CD8-positive, alpha-beta memory T cell (primary cell): ENCODE results near the gene CPLX1. TPM values are rescaled to one million over a fixed set of nuclear protein-coding genes. Genes with fewer than 3 reads are reported as not detected.

Experiments used
- CTCF ChIA-PET: fragments of 350-600 bp; sonication (Branson Sonifier 250); formaldehyde crosslinking; loops from one replicate; lab custom pipeline; 2021; ENCODE audit warnings: antibody characterized with exemption; lab: Charles Lee
- POLR2A ChIA-PET: fragments of 350-600 bp; sonication (Branson Sonifier 250); formaldehyde crosslinking; loops from one replicate; lab custom pipeline; 2021; ENCODE audit warnings: antibody characterized with exemption; lab: Charles Lee
- DNase-seq, 5 donors: peaks; one replicate each; pipeline versions ENCODE4 v3.0.0 to v3.0.0-alpha.2; 2020 to 2022; ENCODE audit warnings: mixed read lengths in 1 of 5
- H3K27ac ChIP-seq: one replicate; pipeline ENCODE4 v1.7.0; 2013; ENCODE audit warnings: low read depth, mild to moderate bottlenecking, low read length, moderate library complexity
- H3K27me3 ChIP-seq: 2 replicates; pipeline ENCODE4 v1.7.0; 2013; ENCODE audit warnings: low read length, mild to moderate bottlenecking; ENCODE audit not compliant: insufficient read depth, poor library complexity, severe bottlenecking
- H3K36me3 ChIP-seq: 2 replicates; pipeline ENCODE4 v1.7.0; 2013; ENCODE audit warnings: mild to moderate bottlenecking, low read length, moderate library complexity; ENCODE audit not compliant: insufficient read depth
- H3K4me1 ChIP-seq: 2 replicates; pipeline ENCODE4 v1.7.0; 2013; ENCODE audit warnings: mild to moderate bottlenecking, low read length, moderate library complexity; ENCODE audit not compliant: insufficient read depth
- H3K4me3 ChIP-seq: 2 replicates; pipeline ENCODE4 v1.7.0; 2013; ENCODE audit warnings: mild to moderate bottlenecking, low read length
- H3K9me3 ChIP-seq: 2 replicates; pipeline ENCODE4 v1.7.0; 2013; ENCODE audit warnings: mild to moderate bottlenecking, low read length
- H3K27ac Mint-ChIP-seq, 8 donors: one replicate each; pipeline ENCODE4 v1.8.0; 2020 to 2021; ENCODE audit warnings: mixed read lengths in 8 of 8, mild to moderate bottlenecking in 6 of 8, inconsistent platforms in 3 of 8, moderate library complexity in 3 of 8
- H3K27me3 Mint-ChIP-seq, 2 donors: one replicate each; pipeline ENCODE4 v1.8.0; 2020 to 2021; ENCODE audit warnings: mixed read lengths in 2 of 2, mild to moderate bottlenecking in 1 of 2, moderate library complexity in 1 of 2
- H3K36me3 Mint-ChIP-seq, 3 donors: one replicate each; pipeline ENCODE4 v1.8.0; 2020 to 2021; ENCODE audit warnings: mixed read lengths in 3 of 3, inconsistent platforms in 1 of 3, mild to moderate bottlenecking in 1 of 3
- H3K4me1 Mint-ChIP-seq, 3 donors: one replicate each; pipeline ENCODE4 v1.8.0; 2020 to 2021; ENCODE audit warnings: mixed read lengths in 3 of 3, inconsistent platforms in 1 of 3, mild to moderate bottlenecking in 1 of 3
- H3K4me3 Mint-ChIP-seq, 7 donors: one replicate each; pipeline ENCODE4 v1.8.0; 2020 to 2021; ENCODE audit warnings: mixed read lengths in 7 of 7, mild to moderate bottlenecking in 6 of 7, moderate library complexity in 4 of 7, inconsistent platforms in 2 of 7
- H3K9me3 Mint-ChIP-seq, 5 donors: one replicate each; pipeline ENCODE4 v1.8.0; 2020 to 2022; ENCODE audit warnings: mixed read lengths in 5 of 5, mild to moderate bottlenecking in 3 of 5, moderate library complexity in 2 of 5, inconsistent platforms in 1 of 5
- polyA plus RNA-seq: library from polyadenylated mRNA; unstranded; fragments of 300-500 nt; fragmentation: Illumina TruSeq; gene quantifications from one replicate; pipeline ENCODE4 v1.2.3, GENCODE V29; 2021
- total RNA-seq, 2 experiments: library from RNA; stranded (reverse); gene quantifications; one replicate each; pipeline ENCODE4 v1.2.3, GENCODE V29; 2021

CPLX1 gene
- total and polyA plus RNA-seq, 3 experiments from 2014 or later, result 0.13 to 0.16 TPM; not detected in 1

GRCh38 chr4:789571-790465 lies 36.1 kb downstream of the CPLX1 start:
- Mint-ChIP-seq H3K4me1 (peaks cover 12 to 42% (median 20%) of the 10 kb centered on the region in 3 donors), H3K36me3 (no peaks in the 10 kb centered on the region), H3K9me3 (no peaks in the 10 kb centered on the region), H3K27me3 (peaks cover 31 to 46% of the 10 kb centered on the region in 2 donors), H3K27ac (no peak overlapping the region), H3K4me3 (no peak overlapping the region)
- ChIA-PET POLR2A (no interaction called here), CTCF (no interaction called here)
- H3K4me1 ChIP-seq, result peaks cover 17% of the 10 kb centered on the region
- peaks cover 31% of the 10 kb centered on the region for H3K27me3 ChIP-seq
- DNase-seq, result no peak
- H3K27ac ChIP-seq, result no peak overlapping the region
- H3K9me3 ChIP-seq, result no peaks in the 10 kb centered on the region
- H3K4me3 ChIP-seq, result no peak overlapping the region
- no peaks in the 10 kb centered on the region for H3K36me3 ChIP-seq

- DNase-seq, result no peak
- no peaks in the 10 kb centered on the region for H3K9me3 ChIP-seq
- H3K27me3 Mint-ChIP-seq, result peaks cover 28 to 43% of the 10 kb centered on the region in 2 donors
- POLR2A ChIA-PET, result no interaction called here
- H3K9me3 Mint-ChIP-seq, result no peaks in the 10 kb centered on the region
- no peaks in the 10 kb centered on the region for H3K36me3 Mint-ChIP-seq
- peak overlapping the region in 1 of 7 donors; percentile 16 for H3K4me3 Mint-ChIP-seq
- H3K27ac ChIP-seq, result no peak overlapping the region
- H3K4me3 ChIP-seq, result no peak overlapping the region
- peaks cover 12 to 36% (median 13%) of the 10 kb centered on the region in 3 donors for H3K4me1 Mint-ChIP-seq
- no peaks in the 10 kb centered on the region for H3K36me3 ChIP-seq
- H3K4me1 ChIP-seq, result peaks cover 7% of the 10 kb centered on the region
- H3K27me3 ChIP-seq, result peaks cover 28% of the 10 kb centered on the region
- no peak overlapping the region for H3K27ac Mint-ChIP-seq
- CTCF ChIA-PET, result no interaction called here
Measured at GRCh38 chr4:788636-789297, 37.2 kb downstream of the CPLX1 start.

GRCh38 chr4:788006-788635 lies 37.8 kb downstream of the CPLX1 start:
- Histone ChIP-seq H3K27ac (no peak overlapping the region), H3K4me1 (peaks cover 3% of the 10 kb centered on the region), H3K27me3 (peaks cover 23% of the 10 kb centered on the region), H3K36me3 (no peaks in the 10 kb centered on the region), H3K9me3 (no peaks in the 10 kb centered on the region), H3K4me3 (no peak overlapping the region)
- Mint-ChIP-seq H3K4me1 (peaks cover 12 to 31% (median 13%) of the 10 kb centered on the region in 3 donors), H3K36me3 (no peaks in the 10 kb centered on the region), H3K27me3 (peaks cover 28 to 38% of the 10 kb centered on the region in 2 donors), H3K9me3 (no peaks in the 10 kb centered on the region), H3K4me3 (no peak overlapping the region), H3K27ac (no peak overlapping the region)
- CTCF ChIA-PET, result no interaction called here
- DNase-seq, result no peak
- POLR2A ChIA-PET, result no interaction called here

GRCh38 chr4:787561-787981 lies 38.4 kb downstream of the CPLX1 start:
- Mint-ChIP-seq H3K36me3 (no peaks in the 10 kb centered on the region), H3K4me3 (peak overlapping the region in 3 of 7 donors; percentile 20 to 67 (median 40)), H3K27me3 (peaks cover 23 to 33% of the 10 kb centered on the region in 2 donors), H3K9me3 (no peaks in the 10 kb centered on the region), H3K4me1 (peaks cover 7 to 26% (median 8%) of the 10 kb centered on the region in 3 donors), H3K27ac (peak overlapping the region in 1 of 8 donors; percentile 4)
- H3K4me1 ChIP-seq, result peaks cover under 1% of the 10 kb centered on the region
- ChIA-PET CTCF (no interaction called here), POLR2A (no interaction called here)
- no peaks in the 10 kb centered on the region for H3K9me3 ChIP-seq
- peaks cover 23% of the 10 kb centered on the region for H3K27me3 ChIP-seq
- no peak overlapping the region for H3K4me3 ChIP-seq
- DNase-seq, result no peak
- no peak overlapping the region for H3K27ac ChIP-seq
- H3K36me3 ChIP-seq, result no peaks in the 10 kb centered on the region

GRCh38 chr4:786861-787300 lies 39.0 kb downstream of the CPLX1 start:
- H3K4me1 ChIP-seq, result peaks cover 6% of the 10 kb centered on the region
- H3K27me3 ChIP-seq, result peaks cover 23% of the 10 kb centered on the region
- H3K4me3 ChIP-seq, result no peak overlapping the region
- Mint-ChIP-seq H3K27me3 (peaks cover 22 to 31% of the 10 kb centered on the region in 2 donors), H3K4me1 (peaks cover 9 to 29% (median 14%) of the 10 kb centered on the region in 3 donors), H3K36me3 (peaks cover 0 to 2% (median 0%) of the 10 kb centered on the region in 3 donors), H3K4me3 (peak overlapping the region in 1 of 7 donors; percentile 67), H3K9me3 (no peaks in the 10 kb centered on the region), H3K27ac (peak overlapping the region in 1 of 8 donors; percentile 4)
- H3K27ac ChIP-seq, result no peak overlapping the region
- H3K36me3 ChIP-seq, result no peaks in the 10 kb centered on the region
- CTCF ChIA-PET, result no interaction called here
- POLR2A ChIA-PET, result no interaction called here
- DNase-seq, result no peak
- no peaks in the 10 kb centered on the region for H3K9me3 ChIP-seq

GRCh38 chr4:786074-786741 lies 39.7 kb downstream of the CPLX1 start:
- Mint-ChIP-seq H3K9me3 (peaks cover 0 to 2% (median 0%) of the 10 kb centered on the region in 5 donors), H3K4me3 (peak overlapping the region in 1 of 7 donors; percentile 37), H3K27me3 (peaks cover 22 to 31% of the 10 kb centered on the region in 2 donors), H3K36me3 (peaks cover 0 to 5% (median 0%) of the 10 kb centered on the region in 3 donors), H3K4me1 (peaks cover 9 to 34% (median 14%) of the 10 kb centered on the region in 3 donors), H3K27ac (no peak overlapping the region)
- Histone ChIP-seq H3K27me3 (peaks cover 23% of the 10 kb centered on the region), H3K4me1 (peaks cover 6% of the 10 kb centered on the region), H3K27ac (no peak overlapping the region), H3K4me3 (no peak overlapping the region), H3K9me3 (no peaks in the 10 kb centered on the region), H3K36me3 (no peaks in the 10 kb centered on the region)
- ChIA-PET POLR2A (no interaction called here), CTCF (no interaction called here)
- no peak for DNase-seq

GRCh38 chr4:785332-786073 lies 40.4 kb downstream of the CPLX1 start:
- ChIA-PET CTCF (no interaction called here), POLR2A (no interaction called here)
- H3K36me3 ChIP-seq, result no peaks in the 10 kb centered on the region
- H3K4me3 ChIP-seq, result no peak overlapping the region
- Mint-ChIP-seq H3K4me3 (peak overlapping the region in 6 of 7 donors; percentile 13 to 51 (median 39)), H3K36me3 (peaks cover 0 to 6% (median 0%) of the 10 kb centered on the region in 3 donors), H3K27me3 (peaks cover 19 to 27% of the 10 kb centered on the region in 2 donors), H3K9me3 (peaks cover 0 to 2% (median 0%) of the 10 kb centered on the region in 5 donors), H3K27ac (peak overlapping the region in 3 of 8 donors; percentile 7 to 57 (median 46)), H3K4me1 (peaks cover 11 to 35% (median 17%) of the 10 kb centered on the region in 3 donors)
- H3K9me3 ChIP-seq, result no peaks in the 10 kb centered on the region
- H3K27ac ChIP-seq, result no peak overlapping the region
- peaks cover 10% of the 10 kb centered on the region for H3K4me1 ChIP-seq
- peaks cover 23% of the 10 kb centered on the region for H3K27me3 ChIP-seq
- DNase-seq, result no peak
